ENCODE data around the gene DGCR2.

DNA sequence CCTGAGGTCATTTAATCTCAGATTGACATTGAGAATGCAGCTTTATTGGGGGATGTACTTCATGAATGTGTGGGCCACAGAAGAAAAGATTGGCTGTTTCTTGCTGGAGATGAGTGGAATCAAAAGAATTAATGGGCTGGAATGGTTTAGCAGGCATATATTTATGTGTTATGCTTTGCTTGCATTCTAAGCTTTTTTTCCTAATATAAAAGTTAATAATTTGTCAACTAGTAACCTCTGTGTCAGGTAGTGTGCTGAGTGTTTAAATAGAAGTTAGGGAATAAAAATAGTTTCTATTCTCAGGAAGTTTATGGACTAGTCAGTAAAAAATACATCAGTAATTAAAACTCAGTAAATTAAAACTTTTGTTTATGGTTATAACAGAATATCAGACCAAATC is 118.7 kb downstream of the DGCR2 start:
- TF ChIP-seq, protein P1, sequence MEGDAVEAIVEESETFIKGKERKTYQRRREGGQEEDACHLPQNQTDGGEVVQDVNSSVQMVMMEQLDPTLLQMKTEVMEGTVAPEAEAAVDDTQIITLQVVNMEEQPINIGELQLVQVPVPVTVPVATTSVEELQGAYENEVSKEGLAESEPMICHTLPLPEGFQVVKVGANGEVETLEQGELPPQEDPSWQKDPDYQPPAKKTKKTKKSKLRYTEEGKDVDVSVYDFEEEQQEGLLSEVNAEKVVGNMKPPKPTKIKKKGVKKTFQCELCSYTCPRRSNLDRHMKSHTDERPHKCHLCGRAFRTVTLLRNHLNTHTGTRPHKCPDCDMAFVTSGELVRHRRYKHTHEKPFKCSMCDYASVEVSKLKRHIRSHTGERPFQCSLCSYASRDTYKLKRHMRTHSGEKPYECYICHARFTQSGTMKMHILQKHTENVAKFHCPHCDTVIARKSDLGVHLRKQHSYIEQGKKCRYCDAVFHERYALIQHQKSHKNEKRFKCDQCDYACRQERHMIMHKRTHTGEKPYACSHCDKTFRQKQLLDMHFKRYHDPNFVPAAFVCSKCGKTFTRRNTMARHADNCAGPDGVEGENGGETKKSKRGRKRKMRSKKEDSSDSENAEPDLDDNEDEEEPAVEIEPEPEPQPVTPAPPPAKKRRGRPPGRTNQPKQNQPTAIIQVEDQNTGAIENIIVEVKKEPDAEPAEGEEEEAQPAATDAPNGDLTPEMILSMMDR (IDR thresholded peaks at IDR 0.05) = no peak
- TF ChIP-seq POLR2A (IDR thresholded peaks at IDR 0.05) (no peak), EP300 (IDR thresholded peaks at IDR 0.05) (no peak)
